ENCODE data around the gene HPF1.
"Not testable (repeated sequence)": the region's sequence is repeated elsewhere in the genome, so short reads cannot be mapped to it uniquely, and the experiment has no call there.

Gene HPF1

DNA sequence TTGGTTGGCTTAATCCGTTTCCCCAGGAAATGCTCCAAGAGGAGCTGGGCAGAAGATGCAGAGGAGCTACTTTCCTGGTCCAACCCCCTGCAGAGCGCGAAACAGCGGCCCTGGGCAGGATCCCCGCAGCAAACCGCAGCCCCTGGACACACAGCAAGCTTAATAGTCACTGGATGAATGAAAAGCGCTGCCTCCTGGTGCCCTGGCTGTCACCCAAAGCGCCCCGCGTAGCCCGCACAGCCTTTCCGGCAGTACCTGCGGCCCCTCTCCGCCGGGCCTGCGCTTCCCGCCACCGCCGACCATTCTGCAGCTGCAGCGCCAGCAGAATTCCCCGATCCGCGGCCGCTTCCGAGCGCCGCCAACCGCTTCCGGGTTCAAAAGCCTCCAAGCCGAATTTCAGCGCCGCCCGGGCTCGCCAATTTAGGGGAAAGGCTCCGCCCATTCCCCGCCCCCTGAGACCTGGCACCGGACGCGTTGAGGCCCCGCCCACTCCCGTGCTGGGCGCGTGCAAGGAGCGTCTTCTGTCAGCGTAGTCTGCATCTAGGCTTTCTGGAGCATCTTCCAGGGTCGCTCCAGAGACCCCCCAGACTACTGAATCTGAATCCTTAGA lies at the start of gene HPF1:
TSS of gene HPF1 (minus strand) at position 370 of the 610 bp plus-strand sequence. CDS start at position 303, 67 bp downstream.
- ATAC-seq, result peak; percentile 95 to 96

DNA sequence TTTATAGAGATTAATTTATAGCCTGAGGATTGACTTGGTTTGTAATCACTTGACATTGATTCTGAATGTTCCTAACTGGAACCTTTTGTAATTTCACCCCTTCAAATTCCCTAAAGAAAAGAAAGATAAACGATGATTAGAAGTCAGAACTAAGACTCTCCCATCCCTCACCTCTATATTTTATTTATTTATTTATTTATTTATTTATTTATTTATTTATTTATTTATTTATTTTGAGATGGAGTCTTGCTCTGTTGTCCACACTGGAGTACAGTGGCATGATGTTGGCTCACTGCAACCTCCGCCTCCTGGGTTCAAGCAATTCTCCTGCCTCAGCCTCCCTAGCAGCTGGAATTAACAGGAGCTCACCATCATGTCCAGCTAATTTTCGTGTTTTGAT lies 49.0 kb upstream of the HPF1 start:
- not testable (repeated sequence) for ATAC-seq

- no peak for ATAC-seq
These were observed 45.7 kb upstream of the HPF1 start for GRCh38 chr4:169803413-169803812.

- ATAC-seq, result no peak
These were observed 45.1 kb upstream of the HPF1 start for GRCh38 chr4:169802873-169803272.

- no peak for ATAC-seq
These were observed 42.8 kb upstream of the HPF1 start for GRCh38 chr4:169800541-169800940.

- ATAC-seq, result no peak
These were observed 41.5 kb upstream of the HPF1 start for GRCh38 chr4:169799260-169799659.

DNA sequence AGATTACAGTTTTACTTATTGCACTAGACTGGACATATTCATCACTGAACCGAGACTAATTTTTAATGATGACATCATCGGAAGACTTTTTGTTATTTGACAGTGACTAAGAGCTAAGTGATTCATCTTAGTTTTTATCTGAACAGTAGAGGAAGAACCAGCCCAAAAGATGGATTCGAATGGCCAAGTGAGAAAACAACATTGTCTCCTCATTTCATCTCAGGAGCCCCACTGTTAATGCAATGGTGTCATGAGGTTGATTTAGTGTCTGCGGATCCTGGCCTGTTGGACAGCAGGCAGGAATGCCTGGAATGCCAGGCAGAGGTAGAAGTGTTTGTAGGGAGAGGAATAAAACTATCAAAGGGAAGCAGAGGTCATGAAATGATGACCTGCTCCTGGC lies 37.8 kb upstream of the HPF1 start:
- ATAC-seq, result peak; percentile 73 to 76

DNA sequence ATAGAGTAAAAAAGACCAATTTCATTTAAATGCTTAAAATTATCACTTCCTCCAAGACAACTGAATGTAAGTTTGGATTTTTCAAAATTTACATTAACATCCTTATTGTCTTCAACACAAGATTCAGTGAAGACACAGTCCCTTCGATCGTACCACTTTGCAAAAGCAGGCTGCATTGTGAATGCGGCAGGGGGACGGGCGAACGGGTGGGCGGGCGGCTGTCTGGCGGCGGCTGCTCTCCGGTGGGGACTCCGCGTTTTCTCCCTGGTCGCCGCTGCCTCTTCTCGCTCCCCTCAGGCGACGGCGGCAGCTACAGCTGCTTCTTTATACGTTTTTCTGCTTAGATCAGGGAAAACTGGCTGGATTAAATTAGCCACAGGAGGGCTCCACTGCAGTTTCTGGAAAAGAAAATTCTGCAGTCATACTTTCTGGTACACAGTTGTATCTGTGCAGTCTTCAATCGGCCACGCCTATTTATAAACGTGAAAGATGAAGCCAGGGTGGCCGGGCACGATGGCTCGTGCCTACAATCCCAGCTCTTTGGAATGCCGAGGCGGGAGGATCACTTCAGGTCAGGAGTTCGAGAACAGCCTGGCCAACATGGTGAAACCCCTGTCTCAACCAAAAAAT lies 33.9 kb upstream of the HPF1 start:
- ATAC-seq, result no peak

- no peak for ATAC-seq
These were observed 33.3 kb upstream of the HPF1 start for GRCh38 chr4:169791062-169791461.

DNA sequence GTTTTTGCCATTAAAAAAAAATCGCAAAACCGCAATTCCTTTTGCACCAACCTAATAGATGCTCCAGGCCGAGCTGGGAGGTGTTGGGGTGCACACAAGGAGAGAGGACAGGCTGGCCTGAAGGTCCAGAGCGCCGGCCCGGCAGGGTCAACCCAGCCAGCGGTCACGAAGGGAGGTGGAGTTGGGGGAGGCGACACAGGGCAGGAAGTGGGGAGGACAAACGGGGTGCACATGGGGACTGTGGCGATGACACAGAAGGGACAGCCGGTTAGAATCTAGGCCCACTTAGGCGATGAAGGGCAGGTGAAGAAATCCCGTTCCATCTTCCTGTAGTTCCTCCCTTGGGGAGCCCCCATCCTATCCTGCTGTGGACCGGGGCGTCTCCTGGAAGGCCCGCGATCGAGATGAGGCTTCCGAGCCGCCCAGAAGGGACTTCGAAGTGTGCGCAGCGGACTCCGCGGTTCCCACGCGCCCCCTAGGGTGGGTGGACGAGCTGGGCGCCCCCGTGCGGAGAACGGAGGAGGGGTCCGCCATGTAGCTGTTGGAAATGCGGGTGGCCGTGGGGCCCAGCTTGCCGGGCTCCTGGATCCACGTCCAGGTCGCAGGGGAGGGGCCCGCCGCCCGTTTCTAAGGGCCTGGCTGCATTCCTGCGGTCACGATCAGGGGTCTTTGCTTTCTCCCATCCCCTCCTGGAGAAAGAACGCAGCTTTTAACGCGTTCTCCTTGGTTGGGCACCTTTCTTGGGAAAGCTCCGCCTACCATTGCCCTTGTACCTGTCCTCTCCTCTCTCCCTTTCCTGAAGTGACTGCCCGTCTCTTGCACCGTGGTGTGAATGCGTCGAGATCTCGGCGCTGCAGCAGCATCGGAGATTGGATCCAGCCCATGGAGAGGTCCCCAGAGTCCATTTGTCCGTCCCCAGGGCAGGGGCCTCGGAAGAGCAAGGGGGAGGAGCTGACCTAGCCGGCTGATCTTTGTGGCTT lies 17.0 kb upstream of the HPF1 start:
- ATAC-seq, result peak in 1 of 2 donors; percentile 28

- no peak for ATAC-seq
These were observed 16.1 kb upstream of the HPF1 start for GRCh38 chr4:169773889-169774288.

DNA sequence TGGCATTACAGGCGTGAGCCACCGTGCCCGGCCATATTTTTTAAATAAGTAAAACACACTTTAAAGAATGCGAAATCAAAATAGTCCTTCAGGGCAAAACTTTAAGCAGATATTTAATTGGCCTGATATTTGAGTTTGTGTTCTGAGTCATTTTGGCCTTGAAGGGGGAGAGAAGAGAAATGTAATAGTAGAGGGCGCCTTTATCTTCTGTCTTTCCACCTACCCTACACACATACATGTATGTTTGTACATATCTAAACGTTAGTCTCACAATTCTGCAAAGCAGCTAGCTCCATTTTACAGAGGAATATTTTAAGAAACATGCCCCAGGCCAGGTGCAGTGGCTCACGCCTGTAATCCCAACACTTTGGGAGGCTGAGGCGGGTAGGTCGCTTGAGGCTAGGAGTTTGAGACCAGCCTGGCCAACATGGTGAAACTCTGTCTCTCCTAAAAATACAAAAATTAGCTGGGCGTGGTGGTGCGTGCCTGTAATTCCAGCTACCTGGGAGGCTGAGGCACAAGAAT lies 13.9 kb upstream of the HPF1 start:
- not testable (repeated sequence) for ATAC-seq

DNA sequence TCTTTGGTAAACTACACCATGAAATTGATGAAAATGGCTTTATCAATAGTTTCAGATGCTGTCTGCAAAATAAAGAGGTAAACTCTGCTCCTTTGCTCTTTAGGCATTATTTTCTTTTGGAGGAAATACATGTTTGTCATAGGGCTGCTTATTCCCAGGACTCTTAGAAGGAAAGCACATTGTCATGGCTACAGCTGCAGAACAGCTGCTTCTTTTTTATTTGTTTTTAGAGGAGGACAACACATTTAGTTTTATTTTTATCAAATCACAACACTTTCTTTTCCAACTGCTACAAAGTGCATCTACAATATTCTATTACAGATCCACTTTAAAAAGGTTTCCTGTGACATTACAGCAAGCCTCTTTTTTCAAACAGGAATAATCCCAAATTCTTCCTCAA lies 12.7 kb upstream of the HPF1 start:
- ATAC-seq, result no peak

DNA sequence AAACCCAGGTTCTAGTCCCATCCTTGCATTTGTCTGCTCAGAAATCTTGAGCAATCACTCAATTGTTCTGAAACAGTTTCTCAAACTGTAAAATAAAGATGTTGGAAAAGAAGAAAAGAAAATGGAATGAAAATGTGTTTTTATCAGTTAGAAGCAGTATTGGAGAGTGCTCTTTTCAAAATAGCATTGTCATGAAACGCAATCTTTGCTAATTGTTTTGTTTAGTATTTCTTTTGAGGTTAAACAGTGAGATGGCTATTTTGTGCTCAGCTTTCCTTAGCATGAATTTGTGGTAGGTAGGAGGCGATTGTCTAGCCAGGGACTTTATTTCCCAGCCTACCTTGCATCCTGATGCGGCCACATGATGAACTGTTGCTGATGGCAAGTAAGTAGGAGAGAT lies 10.6 kb upstream of the HPF1 start:
- no peak for ATAC-seq

DNA sequence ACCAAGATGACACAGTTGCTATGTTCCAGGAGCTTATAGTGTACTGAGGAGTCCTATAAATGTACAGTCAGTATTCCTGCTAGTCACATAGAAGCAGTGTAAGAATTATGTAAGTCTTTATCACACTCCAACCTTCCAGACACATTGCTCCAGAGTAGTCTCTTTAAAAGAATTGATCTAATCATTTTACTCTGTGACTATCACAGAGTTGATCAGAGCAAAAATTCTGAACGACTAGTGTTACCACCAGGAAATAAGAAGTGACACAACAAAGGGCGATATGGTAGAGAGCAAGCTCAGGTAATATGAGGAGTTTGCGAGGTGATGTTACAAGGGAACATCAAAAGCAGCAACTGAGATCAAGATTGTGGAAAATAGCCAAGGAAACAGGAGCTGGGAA lies 9.0 kb upstream of the HPF1 start:
- ATAC-seq, result no peak

DNA sequence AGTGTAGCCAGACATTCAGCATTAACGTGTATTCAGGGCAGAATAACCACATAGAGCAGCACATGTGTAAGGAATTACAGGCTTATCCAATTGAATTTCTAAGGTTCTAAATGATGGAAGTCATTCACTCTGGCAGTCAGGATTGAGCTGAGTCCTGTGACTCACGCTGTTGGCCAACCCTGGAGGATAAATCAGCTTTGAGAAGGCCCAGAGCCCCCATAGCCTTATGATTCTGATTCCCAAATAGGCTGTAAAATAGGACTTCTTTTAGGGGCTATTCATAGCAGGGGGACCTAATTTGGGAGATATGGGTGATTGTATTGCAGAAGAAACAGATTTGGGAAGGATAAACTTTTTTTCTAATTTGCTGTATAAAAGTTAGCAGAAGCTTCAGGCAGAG lies 8.1 kb upstream of the HPF1 start:
- ATAC-seq, result no peak

DNA sequence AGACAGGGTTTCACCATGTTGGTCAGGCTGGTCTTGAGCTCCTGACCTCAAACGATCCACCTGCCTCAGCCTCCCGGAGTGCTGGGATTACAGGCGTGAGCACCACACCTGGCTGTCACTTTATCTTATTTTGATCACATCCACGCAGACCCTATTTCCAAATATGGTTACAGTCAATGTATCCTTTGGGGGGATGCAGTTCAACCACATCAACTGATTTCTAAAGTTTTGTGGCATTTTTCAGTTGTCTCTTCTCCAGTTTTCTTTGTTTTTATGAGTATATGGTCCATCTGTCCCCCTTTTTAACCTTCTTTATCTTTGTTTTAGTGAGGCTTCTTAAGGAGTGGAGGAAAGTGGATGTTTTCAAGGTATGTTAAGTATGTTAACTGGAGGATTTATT lies 4.1 kb upstream of the HPF1 start:
- ATAC-seq, result no peak

DNA sequence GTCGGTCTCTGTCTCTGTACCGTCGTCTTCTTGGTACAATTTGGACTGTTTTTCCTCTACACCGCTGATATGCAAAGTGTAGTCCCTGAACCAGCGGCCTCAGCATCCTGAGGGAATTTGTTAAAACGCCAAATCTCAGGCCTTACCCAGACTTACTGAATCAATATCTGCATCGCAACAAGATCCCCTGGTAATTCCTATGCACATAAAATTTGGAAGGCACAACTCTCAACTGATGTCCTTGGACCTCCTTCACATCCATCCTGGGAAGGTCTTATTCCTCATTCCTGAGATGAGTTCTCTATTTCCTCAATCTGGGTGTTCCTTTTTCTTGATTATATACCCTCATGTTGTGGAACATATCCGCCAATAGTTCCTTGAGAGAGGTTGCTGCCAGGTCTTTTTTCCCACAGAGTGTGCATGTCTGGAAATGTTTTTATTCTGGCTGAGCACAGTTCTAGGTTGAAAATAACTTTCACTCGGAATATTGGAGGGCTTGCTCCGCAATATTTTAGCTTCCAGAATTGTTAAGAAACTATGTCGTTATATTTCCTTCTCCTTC lies 738 bp upstream of the HPF1 start:
- ATAC-seq, result no peak

DNA sequence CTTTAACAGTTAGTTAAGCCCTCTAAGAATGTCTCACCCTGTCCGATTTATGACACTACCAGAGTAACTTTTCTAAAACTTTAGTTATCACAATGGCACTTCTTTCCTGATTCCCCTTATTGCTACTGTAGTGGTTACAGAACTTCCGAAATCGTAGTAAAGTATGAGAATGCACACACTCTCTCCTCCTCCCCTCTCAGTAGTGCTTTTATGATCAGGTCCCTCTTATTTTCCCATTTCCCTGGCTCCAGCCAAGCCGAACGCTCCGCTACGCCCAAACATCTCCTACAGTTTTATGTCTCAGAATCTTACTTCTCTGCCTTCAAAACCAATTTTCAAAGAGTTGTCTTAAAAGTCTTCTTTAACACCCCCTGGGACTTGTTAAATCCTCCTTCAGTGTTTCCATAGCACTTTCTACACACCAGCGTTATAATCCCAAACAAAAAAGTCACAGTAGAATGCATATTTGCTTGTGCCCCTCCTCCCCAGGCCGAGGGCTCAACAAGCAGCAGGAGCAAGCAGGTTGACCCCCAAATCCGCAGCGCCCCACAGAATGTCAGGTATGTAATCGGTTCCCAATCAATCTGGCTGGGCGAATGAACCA lies 671 bp downstream of the HPF1 start:
- ATAC-seq, result no peak

- ATAC-seq, result no peak
These were observed 12.5 kb downstream of the HPF1 start for GRCh38 chr4:169745291-169745690.

GRCh38 chr4:169744601-169745000 lies 13.1 kb downstream of the HPF1 start:
- no peak for ATAC-seq

DNA sequence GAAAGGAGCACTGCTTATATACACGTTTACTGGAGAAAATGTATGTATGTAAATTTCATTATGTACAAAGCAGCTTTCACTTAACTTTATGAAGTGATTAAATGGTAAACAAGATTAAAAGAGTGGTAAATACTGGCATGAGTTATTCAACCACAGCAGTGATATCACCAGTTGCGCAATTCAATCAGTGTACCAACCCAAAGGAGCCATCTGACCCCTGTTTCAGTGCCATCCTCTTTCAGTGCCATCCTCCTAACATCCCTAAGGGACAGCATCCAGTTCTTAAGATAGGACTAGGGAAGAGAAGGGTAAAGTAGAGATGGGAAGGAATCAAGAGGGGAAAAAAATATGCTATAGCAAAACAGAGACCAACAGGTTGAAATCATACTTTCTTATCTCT lies 16.2 kb downstream of the HPF1 start:
- no peak for ATAC-seq

DNA sequence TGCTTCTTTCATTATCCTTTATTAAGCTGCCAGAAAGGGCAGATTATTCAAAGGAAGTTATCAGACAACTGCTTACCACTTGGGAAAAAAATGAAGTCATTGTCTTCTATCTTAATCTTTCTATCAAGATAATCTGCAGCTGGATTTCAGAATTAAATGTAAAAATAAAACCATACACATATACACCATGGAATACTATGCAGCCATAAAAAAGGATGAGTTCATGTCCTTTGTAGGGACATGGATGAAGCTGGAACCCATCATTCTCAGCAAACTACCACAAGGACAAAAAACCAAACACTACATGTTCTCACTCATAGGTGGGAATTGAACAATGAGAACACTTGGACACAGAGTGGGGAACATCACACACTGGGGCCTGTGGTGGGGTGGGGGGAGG lies 19.1 kb downstream of the HPF1 start:
- ATAC-seq, result not testable (repeated sequence)
